Fibroblast of lung (primary cell): ENCODE data around the gene CERS6.

ENCODE experiments used
- CTCF ChIP-seq, 2 donors: IDR thresholded peaks in 1 of 2; conservative IDR thresholded peaks in 1 of 2; 1 replicate in 1 of 2; 2 replicates in 1 of 2; pipeline ENCODE4 v1.5.1; 2011 to 2012; ENCODE audit warnings: low read length in 2 of 2, control low read depth in 1 of 2, inconsistent platforms in 1 of 2, low read depth in 1 of 2, mild to moderate bottlenecking in 1 of 2
- EZH2 ChIP-seq: IDR thresholded peaks from 2 replicates; pipeline ENCODE4 v1.5.1; 2012; ENCODE audit warnings: low read length, control low read depth, mild to moderate bottlenecking; ENCODE audit errors: missing control alignments

- no peak for TF ChIP-seq CTCF (conservative IDR thresholded peaks at IDR 0.05 in 1 of 2, IDR thresholded peaks at IDR 0.05 in 1 of 2; ENCODE audit: low read depth in 1 of 2, low read length in 2 of 2)
- TF ChIP-seq EZH2: no peak
Observed at GRCh38 chr2:168821577-168821976, 365.5 kb downstream of the CERS6 start.
